Naive thymus-derived CD8-positive, alpha-beta T cell (primary cell): ENCODE data around the gene WASF3. TPM values are rescaled to one million over a fixed set of nuclear protein-coding genes. Genes with fewer than 3 reads are reported as not detected.

ENCODE experiments used
- ATAC-seq, 2 donors: fragments of 150-1000 bp; cut with Tn5 transposase in 1 of 2; sonication (Bioruptor Pico), chemical (Tn5 transposase) in 1 of 2; 1 replicate in 1 of 2; 2 replicates in 1 of 2; pipeline ENCODE4 v1.10.0; 2021; ENCODE audit warnings: mild to moderate bottlenecking in 2 of 2, moderate library complexity in 2 of 2
- POLR2A ChIA-PET: fragments of 350-600 bp; sonication (Branson Sonifier 250); formaldehyde crosslinking; loops from one replicate; lab custom pipeline; 2021; ENCODE audit warnings: antibody characterized with exemption; lab: Charles Lee
- DNase-seq, 10 donors: peaks; one replicate each; pipeline versions ENCODE4 v3.0.0 to v3.0.0-alpha.2; 2020 to 2022
- H3K27ac Mint-ChIP-seq, 10 donors: one replicate each; pipeline ENCODE4 v1.8.0; 2020 to 2022; ENCODE audit warnings: mild to moderate bottlenecking in 10 of 10, mixed read lengths in 10 of 10, moderate library complexity in 4 of 10, inconsistent platforms in 1 of 10
- H3K27me3 Mint-ChIP-seq, 5 donors: one replicate each; pipeline ENCODE4 v1.8.0; 2021 to 2022; ENCODE audit warnings: mixed read lengths in 5 of 5
- H3K36me3 Mint-ChIP-seq, 3 donors: one replicate each; pipeline ENCODE4 v1.8.0; 2020 to 2022; ENCODE audit warnings: mixed read lengths in 3 of 3, mild to moderate bottlenecking in 2 of 3, inconsistent platforms in 1 of 3
- H3K4me1 Mint-ChIP-seq, 4 donors: one replicate each; pipeline ENCODE4 v1.8.0; 2021 to 2022; ENCODE audit warnings: mixed read lengths in 4 of 4
- H3K4me3 Mint-ChIP-seq, 10 donors: one replicate each; pipeline ENCODE4 v1.8.0; 2020 to 2022; ENCODE audit warnings: mild to moderate bottlenecking in 10 of 10, mixed read lengths in 10 of 10, moderate library complexity in 6 of 10, inconsistent platforms in 1 of 10
- H3K9me3 Mint-ChIP-seq, 9 donors: one replicate each; pipeline ENCODE4 v1.8.0; 2020 to 2022; ENCODE audit warnings: mixed read lengths in 9 of 9, mild to moderate bottlenecking in 3 of 9, inconsistent platforms in 1 of 9, moderate library complexity in 1 of 9
- polyA plus RNA-seq, 3 donors: library from polyadenylated mRNA; unstranded; fragments of 300-500 nt; fragmentation: Illumina TruSeq; gene quantifications; one replicate each; pipeline ENCODE4 v1.2.3, GENCODE V29; 2021
- total RNA-seq, 8 experiments: library from RNA in 2 of 8; stranded (reverse) in 2 of 8; gene quantifications; one replicate each; pipeline ENCODE4 v1.2.3 and lab custom pipeline; 2021 to 2026

Gene WASF3
- total and polyA plus RNA-seq, 5 experiments from 2014 or later: 0.16 TPM; not detected in 3

DNA sequence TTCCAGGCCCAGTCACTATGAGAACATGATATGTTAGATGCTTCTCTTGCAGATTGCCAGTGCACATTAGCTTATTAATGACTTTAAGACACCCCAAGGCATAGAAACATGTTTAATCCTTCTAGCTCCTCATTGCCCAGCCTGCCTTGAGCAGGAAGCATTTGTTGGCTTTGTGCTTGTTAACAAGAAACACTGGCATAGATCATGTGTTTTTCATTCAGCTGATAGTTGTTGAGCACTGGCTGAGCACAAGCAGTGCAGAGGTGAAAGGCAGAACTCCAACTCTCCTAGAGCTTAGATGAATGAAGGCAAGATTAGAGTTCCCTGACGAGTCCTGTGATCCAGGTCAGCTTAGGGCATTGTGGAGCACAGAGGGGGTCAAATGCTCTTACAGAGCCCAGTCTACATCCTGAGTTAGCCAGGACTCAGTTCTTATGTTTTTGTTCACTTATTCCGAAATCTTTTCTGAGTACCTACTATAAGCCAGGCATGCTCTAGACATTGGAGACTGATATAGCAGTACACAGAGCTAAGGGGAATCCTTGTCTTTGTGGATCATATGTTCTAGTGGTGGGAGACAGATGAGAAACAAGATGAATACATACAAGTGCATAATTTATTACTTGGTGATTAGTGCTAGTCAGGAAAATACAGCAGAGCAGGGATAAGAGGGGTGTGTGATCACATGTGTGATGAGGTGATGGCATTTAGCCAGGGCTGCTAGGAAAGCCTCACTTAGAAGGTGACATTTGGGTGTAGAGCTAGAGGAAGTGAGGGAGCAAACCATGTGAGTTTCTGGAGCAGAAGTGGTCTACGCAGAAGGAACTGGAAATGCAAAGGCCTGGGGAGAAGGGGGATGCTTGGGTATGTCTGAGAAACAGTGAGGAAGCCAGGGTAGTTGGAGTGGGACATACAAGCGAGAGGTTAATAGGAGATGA is 101.2 kb downstream of the WASF3 start:
- no peak overlapping the region for H3K27ac Mint-ChIP-seq
- POLR2A ChIA-PET: no interaction called here
- no peaks in the 10 kb centered on the region for H3K9me3 Mint-ChIP-seq
- no peaks in the 10 kb centered on the region for H3K36me3 Mint-ChIP-seq
- H3K4me3 Mint-ChIP-seq: no peak overlapping the region
- ATAC-seq (no peak), DNase-seq (no peak)
- no peaks in the 10 kb centered on the region for H3K4me1 Mint-ChIP-seq
- peaks cover 0 to 17% (median 13%) of the 10 kb centered on the region in 5 donors for H3K27me3 Mint-ChIP-seq

DNA sequence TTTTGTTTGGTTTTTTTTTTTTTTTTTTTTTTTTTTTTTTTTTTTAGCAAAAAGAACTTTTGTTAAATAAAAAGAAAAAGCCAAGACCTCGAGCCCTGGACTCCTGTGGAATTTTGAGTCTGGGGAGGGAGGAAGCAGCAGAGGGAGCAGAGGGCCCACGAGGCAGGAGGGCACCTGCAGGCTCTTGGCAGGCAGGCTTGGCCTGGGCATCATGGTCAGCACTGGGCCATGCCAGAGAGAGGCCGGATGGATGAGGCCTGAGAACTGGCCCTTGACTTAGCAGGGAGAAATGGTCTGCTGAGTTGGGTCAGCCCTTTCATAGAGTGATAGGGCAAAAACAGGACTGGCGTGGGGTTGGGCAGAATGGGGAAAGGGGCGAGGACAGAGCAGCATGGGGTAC is 102.7 kb downstream of the WASF3 start:
- H3K27me3 Mint-ChIP-seq: peaks cover 0 to 17% (median 13%) of the 10 kb centered on the region in 5 donors
- no peak overlapping the region for H3K27ac Mint-ChIP-seq
- H3K9me3 Mint-ChIP-seq: no peaks in the 10 kb centered on the region
- H3K4me3 Mint-ChIP-seq: no peak overlapping the region
- DNase-seq (no peak), ATAC-seq (no peak)
- H3K4me1 Mint-ChIP-seq: no peaks in the 10 kb centered on the region
- POLR2A ChIA-PET: no interaction called here
- no peaks in the 10 kb centered on the region for H3K36me3 Mint-ChIP-seq

DNA sequence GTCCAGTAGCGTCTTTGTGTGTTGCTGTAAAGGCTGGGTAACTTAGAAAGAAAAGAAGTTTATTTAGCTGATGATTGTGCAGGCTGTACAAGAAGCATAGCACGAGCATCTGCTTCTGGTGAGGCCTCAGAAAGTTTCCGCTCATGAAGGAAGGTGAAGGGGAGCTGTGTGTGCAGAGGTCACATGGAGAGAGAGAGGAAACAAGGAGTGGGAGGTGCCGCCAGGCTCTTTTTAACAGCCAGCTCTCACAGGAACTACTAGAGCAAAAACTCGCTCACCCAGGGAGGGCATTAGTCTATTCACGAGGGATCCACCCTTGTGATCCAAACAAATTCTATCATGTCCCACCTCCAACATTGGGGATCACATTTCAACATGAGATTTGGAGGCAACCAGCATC is 103.3 kb downstream of the WASF3 start:
- Mint-ChIP-seq H3K9me3 (no peaks in the 10 kb centered on the region), H3K27me3 (peaks cover 0 to 17% (median 10%) of the 10 kb centered on the region in 5 donors), H3K4me3 (no peak overlapping the region), H3K4me1 (no peaks in the 10 kb centered on the region), H3K36me3 (no peaks in the 10 kb centered on the region), H3K27ac (no peak overlapping the region)
- no peak for DNase-seq
- no peak for ATAC-seq
- POLR2A ChIA-PET: no interaction called here

DNA sequence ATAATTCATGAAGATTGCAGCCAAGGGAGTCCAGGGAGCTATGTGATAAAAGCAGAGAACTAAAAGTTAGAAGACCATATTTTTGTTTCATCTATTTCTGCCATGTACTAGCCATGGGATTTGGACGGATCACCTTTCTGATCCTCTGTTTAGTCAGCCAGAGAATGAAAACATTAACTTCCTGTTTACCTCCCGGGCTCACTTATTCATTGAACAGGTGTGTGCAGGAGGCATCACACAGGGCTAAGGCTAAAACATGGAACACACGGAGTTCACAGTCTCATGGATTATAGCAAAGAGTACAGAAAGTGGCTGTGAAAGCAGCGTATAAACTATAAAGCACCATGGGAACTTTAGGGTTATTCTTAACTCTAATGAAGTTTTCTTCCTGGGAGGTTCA is 106.3 kb downstream of the WASF3 start:
- Mint-ChIP-seq H3K36me3 (no peaks in the 10 kb centered on the region), H3K4me1 (no peaks in the 10 kb centered on the region), H3K4me3 (no peak overlapping the region), H3K27me3 (peaks cover 0 to 20% (median 14%) of the 10 kb centered on the region in 5 donors), H3K9me3 (no peaks in the 10 kb centered on the region), H3K27ac (no peak overlapping the region)
- POLR2A ChIA-PET: no interaction called here
- no peak for ATAC-seq
- DNase-seq: no peak

GRCh38 chr13:26664286-26664685 is 106.8 kb downstream of the WASF3 start:
- H3K27me3 Mint-ChIP-seq: peaks cover 0 to 20% (median 14%) of the 10 kb centered on the region in 5 donors
- H3K27ac Mint-ChIP-seq: no peak overlapping the region
- POLR2A ChIA-PET: no interaction called here
- no peaks in the 10 kb centered on the region for H3K9me3 Mint-ChIP-seq
- no peaks in the 10 kb centered on the region for H3K4me1 Mint-ChIP-seq
- ATAC-seq (no peak), DNase-seq (no peak)
- H3K36me3 Mint-ChIP-seq: no peaks in the 10 kb centered on the region
- no peak overlapping the region for H3K4me3 Mint-ChIP-seq

DNA sequence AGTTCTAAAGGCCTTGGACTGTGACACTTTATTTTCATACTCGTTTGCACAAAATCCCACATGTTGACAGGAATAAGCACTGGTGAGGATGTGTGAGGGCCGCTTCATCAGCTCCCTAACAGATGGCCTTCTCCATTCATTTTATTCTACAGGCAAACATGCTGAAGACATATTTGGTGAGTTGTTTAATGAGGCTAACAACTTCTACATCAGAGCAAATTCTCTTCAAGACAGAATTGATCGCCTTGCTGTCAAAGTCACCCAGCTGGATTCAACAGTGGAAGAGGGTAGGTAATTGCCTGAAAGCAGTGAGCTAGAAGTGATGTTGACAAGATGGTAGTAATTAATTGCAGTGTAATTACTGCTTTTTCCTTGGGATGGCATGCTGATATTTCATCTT is 107.4 kb downstream of the WASF3 start:
- Mint-ChIP-seq H3K4me1 (no peaks in the 10 kb centered on the region), H3K27ac (no peak overlapping the region), H3K27me3 (peaks cover 0 to 24% (median 16%) of the 10 kb centered on the region in 5 donors), H3K9me3 (no peaks in the 10 kb centered on the region), H3K4me3 (no peak overlapping the region), H3K36me3 (no peaks in the 10 kb centered on the region)
- POLR2A ChIA-PET: no interaction called here
- no peak for ATAC-seq
- DNase-seq: no peak

GRCh38 chr13:26668357-26669146 is 111.1 kb downstream of the WASF3 start:
- H3K27me3 Mint-ChIP-seq: peaks cover 0 to 14% (median 9%) of the 10 kb centered on the region in 5 donors
- no peaks in the 10 kb centered on the region for H3K4me1 Mint-ChIP-seq
- H3K36me3 Mint-ChIP-seq: no peaks in the 10 kb centered on the region
- POLR2A ChIA-PET: no interaction called here
- no peaks in the 10 kb centered on the region for H3K9me3 Mint-ChIP-seq
- no peak overlapping the region for H3K4me3 Mint-ChIP-seq
- no peak for DNase-seq
- ATAC-seq: no peak
- H3K27ac Mint-ChIP-seq: no peak overlapping the region

GRCh38 chr13:26673890-26674289 is 116.4 kb downstream of the WASF3 start:
- no peaks in the 10 kb centered on the region for H3K9me3 Mint-ChIP-seq
- no peak overlapping the region for H3K4me3 Mint-ChIP-seq
- ATAC-seq: no peak
- POLR2A ChIA-PET: no interaction called here
- DNase-seq: no peak
- H3K4me1 Mint-ChIP-seq: no peaks in the 10 kb centered on the region
- no peak overlapping the region for H3K27ac Mint-ChIP-seq
- peaks cover 2 to 14% (median 8%) of the 10 kb centered on the region in 5 donors for H3K27me3 Mint-ChIP-seq
- no peaks in the 10 kb centered on the region for H3K36me3 Mint-ChIP-seq

DNA sequence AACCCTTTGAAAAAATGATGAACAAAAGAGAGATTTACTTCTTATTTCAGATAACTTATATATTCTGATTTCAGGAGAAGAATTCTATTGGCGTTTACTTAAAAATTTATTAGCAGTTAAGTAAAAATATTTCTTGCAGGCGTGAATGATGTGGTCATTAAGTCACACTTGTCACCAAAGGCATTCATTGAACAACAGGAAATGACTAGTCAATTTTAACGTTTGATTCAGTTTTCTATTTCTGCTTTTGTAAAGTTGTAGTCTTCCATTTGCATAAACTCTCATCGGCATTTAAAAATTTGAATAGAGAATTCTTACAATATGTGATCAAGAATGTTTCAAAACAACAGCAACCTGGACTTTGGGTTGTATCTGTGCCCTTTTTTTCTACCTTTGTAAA is 119.7 kb downstream of the WASF3 start:
- POLR2A ChIA-PET: no interaction called here
- Mint-ChIP-seq H3K27ac (no peak overlapping the region), H3K4me3 (no peak overlapping the region), H3K27me3 (peaks cover 6 to 20% (median 14%) of the 10 kb centered on the region in 5 donors), H3K36me3 (no peaks in the 10 kb centered on the region), H3K9me3 (no peaks in the 10 kb centered on the region), H3K4me1 (no peaks in the 10 kb centered on the region)
- no peak for DNase-seq
- ATAC-seq: no peak

GRCh38 chr13:26678330-26678729 is 120.8 kb downstream of the WASF3 start:
- POLR2A ChIA-PET: no interaction called here
- H3K9me3 Mint-ChIP-seq: no peaks in the 10 kb centered on the region
- H3K27me3 Mint-ChIP-seq: peaks cover 4 to 30% (median 18%) of the 10 kb centered on the region in 5 donors
- ATAC-seq: no peak
- no peaks in the 10 kb centered on the region for H3K36me3 Mint-ChIP-seq
- DNase-seq: no peak
- H3K4me3 Mint-ChIP-seq: no peak overlapping the region
- no peak overlapping the region for H3K27ac Mint-ChIP-seq
- H3K4me1 Mint-ChIP-seq: no peaks in the 10 kb centered on the region

- no peaks in the 10 kb centered on the region for H3K36me3 Mint-ChIP-seq
- H3K4me3 Mint-ChIP-seq: no peak overlapping the region
- no peak for ATAC-seq
- POLR2A ChIA-PET: no interaction called here
- peaks cover 4 to 30% (median 17%) of the 10 kb centered on the region in 5 donors for H3K27me3 Mint-ChIP-seq
- DNase-seq: no peak
- no peaks in the 10 kb centered on the region for H3K9me3 Mint-ChIP-seq
- H3K4me1 Mint-ChIP-seq: no peaks in the 10 kb centered on the region
- H3K27ac Mint-ChIP-seq: no peak overlapping the region
Observed at GRCh38 chr13:26678796-26679195, 121.3 kb downstream of the WASF3 start.

DNA sequence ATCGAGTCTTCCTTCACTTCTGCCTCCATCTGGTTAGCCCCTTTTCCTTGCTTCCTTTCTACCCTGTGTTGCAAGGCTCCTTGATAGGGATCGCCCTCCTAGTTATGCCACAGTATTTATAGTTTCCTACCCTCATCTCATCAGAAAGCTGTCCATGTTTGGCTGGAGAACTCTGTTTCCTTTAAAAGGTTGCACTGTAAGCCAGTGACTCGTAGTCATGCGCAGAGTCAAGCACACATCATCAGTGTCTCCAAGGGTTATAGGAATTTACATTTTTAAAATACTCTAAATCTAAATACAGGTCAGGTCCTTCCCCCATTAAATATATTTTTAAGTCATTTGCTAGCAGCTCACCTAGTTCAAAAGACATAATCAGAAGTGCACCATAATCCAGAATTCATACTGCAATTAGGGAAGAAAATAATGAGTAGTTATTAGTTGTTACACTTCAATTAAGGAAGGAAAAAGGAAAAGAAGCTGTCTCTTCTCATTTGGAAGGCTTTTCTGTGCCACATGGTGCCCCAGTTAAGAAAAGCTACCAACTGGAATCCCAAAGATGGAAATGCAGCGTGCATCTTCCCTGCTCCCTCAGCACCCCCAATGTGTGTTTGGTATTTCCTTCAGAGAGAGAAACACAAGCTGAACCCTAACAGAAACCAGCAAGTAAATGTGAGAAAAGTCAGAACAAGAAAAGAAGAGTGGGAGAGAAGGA is 122.1 kb downstream of the WASF3 start:
- DNase-seq (no peak), ATAC-seq (no peak)
- POLR2A ChIA-PET: no interaction called here
- Mint-ChIP-seq H3K27ac (peak overlapping the region in 1 of 10 donors; percentile 66), H3K9me3 (no peaks in the 10 kb centered on the region), H3K36me3 (no peaks in the 10 kb centered on the region), H3K4me1 (no peaks in the 10 kb centered on the region), H3K4me3 (no peak overlapping the region), H3K27me3 (peaks cover 4 to 30% (median 18%) of the 10 kb centered on the region in 5 donors)

- no peaks in the 10 kb centered on the region for H3K4me1 Mint-ChIP-seq
- no peaks in the 10 kb centered on the region for H3K36me3 Mint-ChIP-seq
- POLR2A ChIA-PET: no interaction called here
- ATAC-seq: no peak
- no peak for DNase-seq
- H3K27ac Mint-ChIP-seq: peak overlapping the region in 1 of 10 donors; percentile 66
- no peaks in the 10 kb centered on the region for H3K9me3 Mint-ChIP-seq
- no peak overlapping the region for H3K4me3 Mint-ChIP-seq
- H3K27me3 Mint-ChIP-seq: peaks cover 4 to 30% (median 20%) of the 10 kb centered on the region in 5 donors
Observed at GRCh38 chr13:26680123-26680450, 122.6 kb downstream of the WASF3 start.
